DMS153 (cell line): ENCODE data around the gene HAP1.
"Not testable (repeated sequence)": the region's sequence is repeated elsewhere in the genome, so short reads cannot be mapped to it uniquely, and the experiment has no call there.

Experiments used
- DNase-seq: peaks from one replicate; lab custom pipeline; 2025; lab: John Stamatoyannopoulos, UW

HAP1 gene

GRCh38 chr17:41689497-41690299, 44.7 kb downstream of the HAP1 start:
- DNase-seq: peak; percentile 31

GRCh38 chr17:41688641-41689496, 45.6 kb downstream of the HAP1 start, which contains the start of gene EIF1:
Gene EIF1, plus strand, starts transcription at chr17:41688885. Its CDS starts 154 bp downstream, at chr17:41689039.
- peak; percentile 99 for DNase-seq

GRCh38 chr17:41687828-41688640, 46.4 kb downstream of the HAP1 start:
- no peak for DNase-seq

DNA sequence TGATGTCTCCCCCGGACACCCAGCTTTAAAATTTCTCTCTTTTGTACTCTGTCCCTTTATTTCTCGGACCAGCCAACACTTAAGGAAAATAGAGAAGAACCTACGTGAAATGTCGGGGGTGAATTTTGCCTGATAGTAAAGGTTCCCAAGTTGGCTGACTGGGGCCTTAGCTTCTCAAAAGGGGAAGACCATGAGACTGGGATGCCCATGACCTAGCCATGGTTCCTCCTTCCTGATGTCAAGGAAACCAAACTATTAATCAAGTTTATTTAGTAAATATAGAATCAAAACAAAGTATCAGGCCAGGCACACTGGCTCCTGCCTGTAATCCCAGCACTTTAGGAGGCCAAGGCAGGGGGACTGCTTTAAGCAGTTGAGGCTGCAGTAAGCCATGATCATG, 48.2 kb downstream of the HAP1 start:
- DNase-seq: no peak

DNA sequence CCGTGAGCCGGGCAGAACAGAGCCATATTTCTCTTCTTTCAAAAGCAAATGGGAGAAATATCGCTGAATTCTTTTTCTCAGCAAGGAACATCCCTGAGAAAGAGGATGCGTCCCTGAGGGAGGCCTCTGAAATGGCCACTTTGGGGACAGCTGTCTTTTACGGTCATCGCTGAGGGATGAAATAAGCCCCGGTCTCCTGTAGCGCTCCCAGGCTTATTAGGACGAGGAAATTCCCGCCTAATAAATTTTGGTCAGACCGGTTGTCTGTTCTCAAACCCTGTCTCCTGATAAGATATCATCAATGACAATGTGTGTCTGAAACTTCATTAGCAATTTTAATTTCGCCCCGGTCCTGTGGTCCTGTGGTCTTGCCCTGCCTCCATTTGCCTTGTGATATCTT, 48.7 kb downstream of the HAP1 start:
- not testable (repeated sequence) for DNase-seq

GRCh38 chr17:41684035-41684434, 50.4 kb downstream of the HAP1 start:
- no peak for DNase-seq

GRCh38 chr17:41683441-41684007, 50.9 kb downstream of the HAP1 start:
- DNase-seq: no peak

GRCh38 chr17:41682631-41683030, 51.8 kb downstream of the HAP1 start:
- no peak for DNase-seq

DNA sequence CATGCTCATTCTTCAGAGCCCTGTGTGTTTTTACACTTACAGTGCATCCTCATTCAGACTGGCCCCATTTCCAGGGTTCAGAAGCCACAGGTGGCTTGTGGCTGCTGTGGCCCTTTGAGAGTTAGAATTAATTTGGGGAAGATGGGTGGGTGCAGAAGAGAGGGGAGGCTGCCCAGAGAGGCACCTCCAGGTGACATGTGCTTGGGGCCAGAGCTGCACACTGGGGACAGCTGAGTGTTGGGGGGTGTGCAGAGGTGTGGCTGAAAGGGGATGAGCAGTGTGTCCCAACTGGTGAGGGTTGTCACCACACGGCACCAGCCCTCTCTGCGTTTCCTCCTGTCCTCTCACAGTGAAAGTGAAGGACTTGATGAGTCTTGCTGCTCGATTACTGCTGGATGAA, 52.7 kb downstream of the HAP1 start:
- no peak for DNase-seq

GRCh38 chr17:41680426-41681040, 53.9 kb downstream of the HAP1 start:
- DNase-seq: peak; percentile 10

DNA sequence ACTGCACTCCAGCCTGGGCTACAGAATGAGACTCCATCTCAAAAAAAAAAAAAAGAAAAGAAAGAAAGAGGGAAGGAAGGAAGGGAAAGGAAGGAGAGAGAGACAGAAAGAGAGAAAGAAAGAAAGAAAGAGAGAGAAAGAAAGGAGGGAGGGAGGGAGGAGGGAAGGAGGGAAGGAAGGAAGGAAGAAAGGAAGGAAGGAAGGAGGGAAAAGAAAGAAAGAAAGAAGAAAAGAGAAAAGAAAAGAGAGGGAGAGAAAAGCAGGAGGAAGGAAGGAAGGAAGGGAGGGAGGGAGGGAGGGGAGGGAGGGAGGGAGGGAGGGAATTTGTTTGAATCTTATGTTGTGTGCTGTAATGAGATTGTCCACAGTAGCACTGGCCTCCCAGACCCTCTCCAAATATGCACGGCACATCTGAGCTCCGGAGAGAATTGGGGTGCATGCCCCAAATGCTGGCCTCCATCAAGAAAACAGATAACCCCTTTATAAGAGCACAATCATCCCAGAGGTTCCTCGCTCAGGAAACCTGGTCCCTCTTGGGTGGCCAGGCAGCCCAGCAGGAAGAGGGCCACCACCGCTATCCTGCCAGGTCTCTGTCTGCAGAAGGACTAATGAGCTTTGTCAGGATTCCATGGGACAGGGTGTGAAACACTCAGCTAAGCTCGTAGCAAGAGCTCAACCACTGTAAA, 54.6 kb downstream of the HAP1 start:
- DNase-seq: no peak

DNA sequence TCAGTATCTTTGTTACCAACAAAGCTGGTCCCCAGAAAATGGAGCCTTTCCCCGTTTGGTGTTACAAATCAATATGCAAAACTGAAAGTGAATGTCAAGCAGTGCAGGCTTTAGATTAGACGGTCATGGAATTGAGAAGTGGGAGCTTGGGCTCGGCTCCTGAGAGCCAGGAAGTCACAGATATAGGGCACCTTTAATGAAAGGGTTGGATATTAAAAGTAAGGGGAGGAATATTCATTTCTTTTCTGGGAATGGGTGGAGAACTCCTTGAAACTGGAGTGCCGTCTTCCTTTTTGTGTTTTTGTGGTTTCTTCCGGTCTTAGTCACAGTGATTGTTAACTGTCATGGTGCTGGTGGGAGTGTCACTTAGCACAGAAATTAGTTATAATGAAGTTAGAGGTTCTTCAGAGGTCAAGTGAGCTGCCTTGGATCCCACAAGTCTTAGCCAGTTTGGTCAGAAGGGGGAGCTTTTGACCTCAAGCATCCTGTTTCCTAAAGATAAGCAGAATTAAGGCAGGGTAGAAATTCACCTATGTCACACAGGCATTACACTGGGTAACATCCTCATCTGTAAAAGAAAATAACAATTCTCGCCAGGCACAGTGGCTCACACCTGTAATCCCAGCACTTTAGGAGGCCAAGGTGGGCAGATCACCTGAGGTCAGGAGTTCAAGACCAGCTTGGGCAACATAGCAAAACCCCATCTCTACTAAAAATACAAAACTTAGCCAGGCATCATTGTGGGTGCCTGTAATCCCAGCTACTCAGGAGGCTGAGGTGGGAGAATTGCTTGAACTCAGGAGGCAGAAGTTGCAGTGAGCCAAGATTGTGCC, 55.3 kb downstream of the HAP1 start:
- DNase-seq: peak; percentile 56

DNA sequence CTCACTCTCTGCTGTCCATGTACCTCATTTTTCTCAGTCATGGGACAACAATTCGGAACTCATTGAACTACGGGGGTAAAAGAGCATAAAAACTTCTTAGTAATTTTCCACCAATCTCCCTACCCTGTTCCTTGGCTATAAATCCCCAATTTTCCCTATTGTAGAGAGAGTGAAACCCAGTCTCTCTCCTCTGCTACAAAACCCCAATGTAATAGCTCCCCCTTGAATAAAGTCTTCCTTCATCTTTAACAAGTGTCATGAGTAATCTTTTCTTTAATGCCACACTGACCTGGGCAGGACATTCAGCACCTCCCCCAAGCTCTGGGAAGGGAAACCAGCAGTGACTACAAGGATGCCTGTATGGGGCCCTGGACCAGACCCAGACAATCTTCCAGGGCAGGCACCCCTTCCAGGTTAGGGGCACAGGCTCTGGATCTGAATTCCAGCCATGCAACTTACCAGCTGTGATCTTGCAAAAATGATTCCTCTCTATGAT, 56.0 kb downstream of the HAP1 start:
- DNase-seq: peak; percentile 33

GRCh38 chr17:41676058-41676419, 58.4 kb downstream of the HAP1 start:
- DNase-seq: no peak

DNA sequence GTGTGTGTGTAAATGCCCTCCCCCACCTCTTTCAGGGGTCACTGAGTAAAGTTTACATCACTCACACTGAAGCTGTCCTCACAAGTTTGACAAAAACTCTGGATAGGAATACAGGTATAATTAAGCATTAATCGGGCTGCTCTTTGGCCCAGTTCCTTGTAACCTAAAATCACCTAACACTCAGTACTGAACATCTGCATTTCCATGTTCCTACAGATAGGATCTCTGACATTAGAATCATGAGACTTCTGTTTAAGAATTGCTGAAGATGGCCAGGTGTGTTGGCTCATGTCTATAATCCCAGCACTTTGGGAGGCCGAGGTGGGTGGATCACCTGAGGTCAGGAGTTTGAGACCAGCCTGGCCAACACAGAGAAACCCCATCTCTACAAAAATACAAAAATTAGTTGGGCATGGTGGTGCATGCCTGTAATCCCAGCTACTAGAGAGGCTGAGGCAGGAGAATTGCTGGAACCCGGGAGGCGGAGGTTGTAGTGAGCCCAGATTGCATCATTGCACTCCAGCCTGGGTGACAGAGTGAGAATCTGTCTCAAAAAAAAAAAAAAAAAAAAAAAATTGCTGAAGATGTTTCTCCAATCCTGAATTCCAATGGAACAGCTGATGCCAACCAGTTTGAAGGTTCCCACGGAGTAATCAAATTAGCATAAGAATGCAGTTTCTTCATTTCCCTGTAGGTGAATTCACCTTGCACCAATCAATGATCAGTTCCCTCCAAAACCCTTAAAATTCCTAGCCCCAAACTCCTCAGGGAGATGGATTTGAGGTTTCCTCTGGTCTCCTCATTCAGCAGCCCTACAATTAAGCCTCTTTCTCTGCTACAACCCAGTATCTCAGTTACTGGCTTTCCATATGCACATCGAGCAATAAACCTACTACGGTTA, 59.0 kb downstream of the HAP1 start:
- DNase-seq: not testable (repeated sequence)
